ENCODE measurements around the gene INSL3.
"Not testable (repeated sequence)": the region's sequence is repeated elsewhere in the genome, so short reads cannot be mapped to it uniquely, and the experiment has no call there.

The INSL3 gene

GRCh38 chr19:17806945-17807344 is 14.4 kb downstream of the INSL3 start:
- peaks cover 36% of the 10 kb centered on the region for H3K4me1 Mint-ChIP-seq
- peak; percentile 40 for ATAC-seq

GRCh38 chr19:17805427-17805826 is 15.9 kb downstream of the INSL3 start:
- Mint-ChIP-seq H3K27me3 (no peaks in the 10 kb centered on the region), H3K9me3 (no peaks in the 10 kb centered on the region), H3K4me3 (no peak overlapping the region), H3K27ac (no peak overlapping the region), H3K4me1 (peaks cover 37% of the 10 kb centered on the region)
- no peak for ATAC-seq
- no peak for DNase-seq

More at GRCh38 chr19:17806945-17807344, 14.4 kb downstream of the INSL3 start:
- Mint-ChIP-seq H3K9me3 (no peaks in the 10 kb centered on the region), H3K4me3 (peak overlapping the region; percentile 51 to 80), H3K27ac (peak overlapping the region; percentile 20 to 90), H3K27me3 (no peaks in the 10 kb centered on the region)
- no peak for DNase-seq

GRCh38 chr19:17803264-17803896 is 17.9 kb downstream of the INSL3 start:
- DNase-seq (no peak), ATAC-seq (peak; percentile 60)
- no peaks in the 10 kb centered on the region for H3K27me3 Mint-ChIP-seq
- H3K27ac Mint-ChIP-seq = peak overlapping the region; percentile 4 to 78
- H3K9me3 Mint-ChIP-seq = no peaks in the 10 kb centered on the region
- H3K4me3 Mint-ChIP-seq = peak overlapping the region; percentile 2 to 60
- peaks cover 35% of the 10 kb centered on the region for H3K4me1 Mint-ChIP-seq

GRCh38 chr19:17802137-17802858 is 19.0 kb downstream of the INSL3 start:
- Mint-ChIP-seq H3K4me1 (peaks cover 32% of the 10 kb centered on the region), H3K4me3 (no peak overlapping the region), H3K27ac (no peak overlapping the region), H3K9me3 (no peaks in the 10 kb centered on the region), H3K27me3 (no peaks in the 10 kb centered on the region)
- DNase-seq = no peak
- no peak for ATAC-seq

- not testable (repeated sequence) for H3K27ac Mint-ChIP-seq, DNase-seq, H3K27me3 Mint-ChIP-seq, H3K9me3 Mint-ChIP-seq, ATAC-seq, H3K4me3 Mint-ChIP-seq
- H3K4me1 Mint-ChIP-seq = peaks cover 58% of the 10 kb centered on the region
These were observed 22.7 kb downstream of the INSL3 start for GRCh38 chr19:17798599-17798998.

GRCh38 chr19:17797424-17798201 is 23.7 kb downstream of the INSL3 start:
- DNase-seq (no peak), ATAC-seq (peak; percentile 79)
- Mint-ChIP-seq H3K4me1 (peaks cover 52% of the 10 kb centered on the region), H3K9me3 (no peaks in the 10 kb centered on the region), H3K27me3 (no peaks in the 10 kb centered on the region), H3K4me3 (no peak overlapping the region), H3K27ac (peak overlapping the region in 1 of 2 donors; percentile 59)

- Mint-ChIP-seq H3K27me3 (no peaks in the 10 kb centered on the region), H3K9me3 (no peaks in the 10 kb centered on the region), H3K4me1 (peaks cover 50% of the 10 kb centered on the region), H3K4me3 (no peak overlapping the region), H3K27ac (no peak overlapping the region)
- DNase-seq (no peak), ATAC-seq (no peak)
These were observed 24.4 kb downstream of the INSL3 start for GRCh38 chr19:17796838-17797423.

GRCh38 chr19:17796013-17796837 is 25.1 kb downstream of the INSL3 start:
- Mint-ChIP-seq H3K4me3 (peak overlapping the region in 1 of 2 donors; percentile 21), H3K4me1 (peaks cover 56% of the 10 kb centered on the region)

GRCh38 chr19:17795495-17795856 is 25.8 kb downstream of the INSL3 start:
- Mint-ChIP-seq H3K4me3 (peak overlapping the region; percentile 68 to 76), H3K9me3 (no peaks in the 10 kb centered on the region), H3K27me3 (no peaks in the 10 kb centered on the region), H3K4me1 (peaks cover 60% of the 10 kb centered on the region), H3K27ac (peak overlapping the region in 1 of 2 donors; percentile 54)
- no peak for ATAC-seq
- no peak for DNase-seq

More at GRCh38 chr19:17796013-17796837, 25.1 kb downstream of the INSL3 start:
- ATAC-seq = no peak
- Mint-ChIP-seq H3K27me3 (no peaks in the 10 kb centered on the region), H3K9me3 (no peaks in the 10 kb centered on the region), H3K27ac (no peak overlapping the region)
- DNase-seq = no peak

- H3K27me3 Mint-ChIP-seq = no peaks in the 10 kb centered on the region
- H3K9me3 Mint-ChIP-seq = no peaks in the 10 kb centered on the region
- H3K4me3 Mint-ChIP-seq = peak within 1 kb of the TSS; percentile 68 to 76
- peak within 1 kb of the TSS; percentile 12 to 54 for H3K27ac Mint-ChIP-seq
- no peak for ATAC-seq
- peaks cover 66% of the 10 kb centered on the region for H3K4me1 Mint-ChIP-seq
- no peak for DNase-seq
These were observed 26.4 kb downstream of the INSL3 start, which contains the start of gene B3GNT3 for GRCh38 chr19:17794731-17795494. B3GNT3 (plus strand) TSS chr19:17795138; CDS start chr19:17807808, 12,670 bp downstream.

GRCh38 chr19:17794412-17794730 is 26.9 kb downstream of the INSL3 start:
- Mint-ChIP-seq H3K27me3 (no peaks in the 10 kb centered on the region), H3K27ac (no peak overlapping the region), H3K9me3 (no peaks in the 10 kb centered on the region), H3K4me3 (peak overlapping the region; percentile 68 to 76), H3K4me1 (peaks cover 69% of the 10 kb centered on the region)
- no peak for ATAC-seq
- no peak for DNase-seq

GRCh38 chr19:17790059-17790780 is 31.1 kb downstream of the INSL3 start:
- Mint-ChIP-seq H3K9me3 (no peaks in the 10 kb centered on the region), H3K4me1 (peaks cover 46% of the 10 kb centered on the region), H3K27me3 (no peaks in the 10 kb centered on the region), H3K27ac (peak overlapping the region in 1 of 2 donors; percentile 85), H3K4me3 (no peak overlapping the region)
- ATAC-seq = no peak
- DNase-seq = no peak

- no peak for ATAC-seq
- H3K4me1 Mint-ChIP-seq = peaks cover 37% of the 10 kb centered on the region
- H3K27me3 Mint-ChIP-seq = no peaks in the 10 kb centered on the region
These were observed 32.7 kb downstream of the INSL3 start for GRCh38 chr19:17788632-17789031.

More at GRCh38 chr19:17788632-17789031, 32.7 kb downstream of the INSL3 start:
- H3K27ac Mint-ChIP-seq = peak overlapping the region in 1 of 2 donors; percentile 35
- H3K4me3 Mint-ChIP-seq = no peak overlapping the region
- no peak for DNase-seq
- H3K9me3 Mint-ChIP-seq = no peaks in the 10 kb centered on the region
